Right atrium auricular region (tissue), 2 donors: Measurements from ENCODE around the gene PLCH2. TPM values are rescaled to one million over a fixed set of nuclear protein-coding genes. Genes with fewer than 3 reads are reported as not detected.
A peak's percentile ranks its signal among the peaks of the same experiment; 100 is the strongest.
"Not testable (repeated sequence)": the region's sequence is repeated elsewhere in the genome, so short reads cannot be mapped to it uniquely, and the experiment has no call there.

ENCODE experiments used
- DNase-seq: peaks from one replicate; pipeline ENCODE4 v3.0.0-alpha.2; 2019; ENCODE audit warnings: low spot score
- H3K27ac ChIP-seq, 2 donors: fragments of 200-600 bp; sonication (generic); 1 replicate in 1 of 2; 2 replicates in 1 of 2; pipeline ENCODE4 v1.5.1; 2016 to 2019
- H3K27me3 ChIP-seq, 2 donors: fragments of 200-600 bp; sonication (generic); one replicate each; pipeline versions ENCODE4 v1.5.1 to v1.6.0; 2017 to 2019
- H3K36me3 ChIP-seq: fragments of 200-600 bp; sonication (generic); one replicate; pipeline ENCODE4 v1.5.1; 2016
- H3K4me1 ChIP-seq, 2 donors: fragments of 200-600 bp; sonication (generic); one replicate each; pipeline versions ENCODE4 v1.5.1 to v1.6.0; 2017 to 2019
- H3K4me3 ChIP-seq, 2 donors: fragments of 200-600 bp; sonication (generic); 1 replicate in 1 of 2; 2 replicates in 1 of 2; pipeline ENCODE4 v1.5.1; 2017 to 2019; ENCODE audit warnings: mild to moderate bottlenecking in 1 of 2, moderate library complexity in 1 of 2
- H3K9me3 ChIP-seq, 2 donors: fragments of 200-600 bp; sonication (generic); one replicate each; pipeline ENCODE4 v1.5.1; 2019
- CTCF ChIP-seq, 2 donors: fragments of 200-600 bp; sonication (generic); IDR thresholded peaks; one replicate each; pipeline ENCODE4 v1.5.1; 2019; ENCODE audit warnings: antibody characterized with exemption in 2 of 2
- total RNA-seq, 2 donors: library from RNA; depleted of rRNA; stranded (reverse); fragments of >200 nt; gene quantifications; one replicate each; pipeline ENCODE4 v1.1.0, GENCODE V29; 2016

PLCH2 gene
- total RNA-seq, 2 donors from 2014 or later, result 0.12 TPM; not detected in 1

- DNase-seq, result no peak
- Histone ChIP-seq H3K4me1 (no peaks in the 10 kb centered on the region), H3K4me3 (no peak overlapping the region), H3K27ac (no peak overlapping the region), H3K27me3 (no peaks in the 10 kb centered on the region), H3K9me3 (no peaks in the 10 kb centered on the region), H3K36me3 (no peaks in the 10 kb centered on the region)
- TF ChIP-seq CTCF (IDR thresholded peaks at IDR 0.05), result no peak
Observed at GRCh38 chr1:2437617-2438016, 38.5 kb upstream of the PLCH2 start.

GRCh38 chr1:2438038-2438437 lies 38.1 kb upstream of the PLCH2 start:
- Histone ChIP-seq H3K4me1 (no peaks in the 10 kb centered on the region), H3K27me3 (peaks cover 0 to 2% of the 10 kb centered on the region in 2 donors), H3K9me3 (no peaks in the 10 kb centered on the region), H3K36me3 (no peaks in the 10 kb centered on the region), H3K4me3 (no peak overlapping the region), H3K27ac (no peak overlapping the region)
- DNase-seq, result no peak
- no peak for TF ChIP-seq CTCF (IDR thresholded peaks at IDR 0.05)

- H3K36me3 ChIP-seq, result no peaks in the 10 kb centered on the region
- no peak overlapping the region for H3K27ac ChIP-seq
- H3K27me3 ChIP-seq, result peaks cover 0 to 2% of the 10 kb centered on the region in 2 donors
- no peaks in the 10 kb centered on the region for H3K9me3 ChIP-seq
- no peak overlapping the region for H3K4me3 ChIP-seq
- DNase-seq, result no peak
- no peaks in the 10 kb centered on the region for H3K4me1 ChIP-seq
- TF ChIP-seq CTCF (IDR thresholded peaks at IDR 0.05), result no peak
Observed at GRCh38 chr1:2438641-2439040, 37.4 kb upstream of the PLCH2 start.

GRCh38 chr1:2439369-2439768 lies 36.7 kb upstream of the PLCH2 start:
- no peak for DNase-seq
- no peak for TF ChIP-seq CTCF (IDR thresholded peaks at IDR 0.05)
- H3K27me3 ChIP-seq, result peaks cover 0 to 2% of the 10 kb centered on the region in 2 donors
- no peaks in the 10 kb centered on the region for H3K9me3 ChIP-seq
- H3K27ac ChIP-seq, result no peak overlapping the region
- no peak overlapping the region for H3K4me3 ChIP-seq
- H3K36me3 ChIP-seq, result no peaks in the 10 kb centered on the region
- no peaks in the 10 kb centered on the region for H3K4me1 ChIP-seq

- H3K36me3 ChIP-seq, H3K4me3 ChIP-seq, H3K27ac ChIP-seq, H3K4me1 ChIP-seq, H3K9me3 ChIP-seq, H3K27me3 ChIP-seq: not testable (repeated sequence)
- DNase-seq, result peak; percentile 59
Observed at GRCh38 chr1:2440346-2440745, 35.7 kb upstream of the PLCH2 start.

- Histone ChIP-seq H3K27me3 (peaks cover 0 to 2% of the 10 kb centered on the region in 2 donors), H3K36me3 (no peaks in the 10 kb centered on the region), H3K4me3 (no peak overlapping the region), H3K4me1 (no peaks in the 10 kb centered on the region), H3K27ac (no peak overlapping the region), H3K9me3 (no peaks in the 10 kb centered on the region)
- no peak for DNase-seq
- no peak for TF ChIP-seq CTCF (IDR thresholded peaks at IDR 0.05)
Observed at GRCh38 chr1:2441746-2442145, 34.3 kb upstream of the PLCH2 start.
